Body of pancreas (tissue), 4 donors: ENCODE results near the gene ANXA6. TPM values are rescaled to one million over a fixed set of nuclear protein-coding genes. Genes with fewer than 3 reads are reported as not detected.
A peak's percentile ranks its signal among the peaks of the same experiment; 100 is the strongest.

Source experiments
- ATAC-seq: fragments of 150-250 bp; one replicate; pipeline ENCODE4 v1.9.1; 2016
- DNase-seq, 4 donors: peaks; one replicate each; pipeline ENCODE4 v3.0.0-alpha.2; 2019
- H3K27ac ChIP-seq, 4 donors: fragments of 200-600 bp; sonication (generic); 1 replicate in 3 of 4; 2 replicates in 1 of 4; pipeline versions ENCODE4 v1.5.1 to v1.6.1; 2016 to 2019; ENCODE audit warnings: mild to moderate bottlenecking in 1 of 4, mixed read lengths in 1 of 4, moderate library complexity in 1 of 4
- H3K27me3 ChIP-seq, 2 donors: fragments of 200-600 bp; sonication (generic); one replicate each; pipeline ENCODE4 v1.6.0; 2016; ENCODE audit warnings: mild to moderate bottlenecking in 1 of 2
- H3K36me3 ChIP-seq, 2 donors: fragments of 200-600 bp; sonication (generic); replicated peaks in 1 of 2; 2 replicates each; pipeline ENCODE4 v1.5.1; 2016; ENCODE audit warnings: low read depth in 2 of 2; ENCODE audit not compliant: insufficient read depth in 1 of 2
- H3K4me1 ChIP-seq: fragments of 200-600 bp; sonication (generic); one replicate; pipeline ENCODE4 v1.6.0; 2016
- H3K4me3 ChIP-seq, 2 donors: fragments of 200-600 bp; sonication (generic); 1 replicate in 1 of 2; 2 replicates in 1 of 2; pipeline ENCODE4 v1.5.1; 2016 to 2019
- H3K9me3 ChIP-seq, 3 donors: fragments of 200-600 bp; sonication (generic); 1 replicate in 2 of 3; 2 replicates in 1 of 3; pipeline ENCODE4 v1.5.1; 2016
- CTCF ChIP-seq, 7 experiments: fragments of 450-650 bp in 4 of 7; fragments of 200-600 bp in 3 of 7; sonication (generic) in 3 of 7; IDR thresholded peaks; one replicate each; pipeline ENCODE4 v1.5.1; 2016 to 2019; ENCODE audit warnings: antibody characterized with exemption in 7 of 7
- POLR2A ChIP-seq, 3 donors: fragments of 450-650 bp; IDR thresholded peaks; one replicate each; pipeline ENCODE4 v1.6.1; 2016; ENCODE audit warnings: antibody characterized with exemption in 3 of 3, mild to moderate bottlenecking in 2 of 3
- WGBS, 2 donors: methylation state at CpG; one replicate each; pipeline ENCODE4 v1.1.5; 2017; 5-methylcytosine and 5-hydroxymethylcytosine counted together
- intact Hi-C: fragments of 100-400 bp; cut with DNase I; formaldehyde crosslinking; loops from one replicate; pipeline ENCODE4 v1.15.1; 2023
- total RNA-seq, 2 donors: library from RNA; depleted of rRNA; stranded (reverse); fragments of >200 nt; gene quantifications; one replicate each; pipeline ENCODE4 v1.1.0, GENCODE V29; 2016

Gene ANXA6
- total RNA-seq, 2 donors from 2014 or later, result 60.3 to 60.4 TPM

GRCh38 chr5:151086905-151087360, 70.6 kb downstream of the ANXA6 start:
- no peaks in the 10 kb centered on the region for H3K36me3 ChIP-seq
- TF ChIP-seq CTCF (IDR thresholded peaks at IDR 0.05) (no peak), POLR2A (IDR thresholded peaks at IDR 0.05) (no peak)
- WGBS, 2 donors, result 58 to 62% methylated on average over 4 to 10 of the region's 10 CpGs
- ATAC-seq, result no peak
- H3K9me3 ChIP-seq, result no peaks in the 10 kb centered on the region
- intact Hi-C loops, result no loop called here
- peak overlapping the region in 1 of 4 donors; percentile 43 for H3K27ac ChIP-seq
- H3K4me3 ChIP-seq, result no peak overlapping the region
- no peaks in the 10 kb centered on the region for H3K27me3 ChIP-seq
- H3K4me1 ChIP-seq, result peaks cover 32% of the 10 kb centered on the region
- DNase-seq, result no peak

GRCh38 chr5:151086192-151086869, 71.2 kb downstream of the ANXA6 start:
- peaks cover 35% of the 10 kb centered on the region for H3K4me1 ChIP-seq
- TF ChIP-seq CTCF (IDR thresholded peaks at IDR 0.05) (no peak), POLR2A (IDR thresholded peaks at IDR 0.05) (no peak)
- H3K27ac ChIP-seq, result peak overlapping the region in 3 of 4 donors; percentile 55 to 67 (median 61)
- intact Hi-C loops, result no loop called here
- WGBS, 2 donors, result 76 to 79% methylated on average over 6 of the region's 6 CpGs
- no peaks in the 10 kb centered on the region for H3K9me3 ChIP-seq
- no peak for DNase-seq
- H3K36me3 ChIP-seq, result no peaks in the 10 kb centered on the region
- H3K4me3 ChIP-seq, result no peak overlapping the region
- ATAC-seq, result no peak
- H3K27me3 ChIP-seq, result no peaks in the 10 kb centered on the region

GRCh38 chr5:151085517-151086041, 72.0 kb downstream of the ANXA6 start:
- ATAC-seq, result peak; percentile 12
- TF ChIP-seq CTCF (IDR thresholded peaks at IDR 0.05), result no peak
- peak in 2 of 3 donors; percentile 31 to 33 for TF ChIP-seq POLR2A (IDR thresholded peaks at IDR 0.05)
- DNase-seq, result peak; percentile 47 to 64 (median 60)
- intact Hi-C loops, result no loop called here
- Histone ChIP-seq H3K9me3 (no peaks in the 10 kb centered on the region), H3K27ac (peak overlapping the region; percentile 12 to 67 (median 58)), H3K27me3 (no peaks in the 10 kb centered on the region), H3K4me3 (no peak overlapping the region), H3K4me1 (peaks cover 35% of the 10 kb centered on the region), H3K36me3 (no peaks in the 10 kb centered on the region)
- 37 to 55% methylated on average over 8 to 9 of the region's 9 CpGs for WGBS, 2 donors

- ATAC-seq (no peak), DNase-seq (no peak)
- Histone ChIP-seq H3K27me3 (no peaks in the 10 kb centered on the region), H3K4me3 (no peak overlapping the region), H3K27ac (peak overlapping the region in 3 of 4 donors; percentile 55 to 67 (median 61)), H3K9me3 (no peaks in the 10 kb centered on the region), H3K4me1 (peaks cover 42% of the 10 kb centered on the region), H3K36me3 (no peaks in the 10 kb centered on the region)
- WGBS, 2 donors, result 90 to 91% methylated on average over 7 of the region's 7 CpGs
- no peak for TF ChIP-seq POLR2A (IDR thresholded peaks at IDR 0.05)
- TF ChIP-seq CTCF (IDR thresholded peaks at IDR 0.05), result no peak
- intact Hi-C loops, result no loop called here
These were observed 73.2 kb downstream of the ANXA6 start for GRCh38 chr5:151084363-151084762.
